HL-60 (cell line): ENCODE data around the gene COL9A1.
"Not testable (repeated sequence)": the region's sequence is repeated elsewhere in the genome, so short reads cannot be mapped to it uniquely, and the experiment has no call there.

ENCODE experiments used
- CTCF ChIP-seq: IDR thresholded peaks from one replicate; pipeline ENCODE4 v1.5.1; 2011; ENCODE audit warnings: low read length, control low read depth, inconsistent platforms; ENCODE audit not compliant: insufficient read depth
- GABPA ChIP-seq: IDR thresholded peaks from 2 replicates; pipeline ENCODE4 v1.6.1; 2012; ENCODE audit warnings: low read depth
- POLR2AphosphoS5 ChIP-seq: IDR thresholded peaks from 2 replicates; pipeline ENCODE4 v1.6.1; 2012; ENCODE audit warnings: low read depth
- REST ChIP-seq: IDR thresholded peaks from 2 replicates; pipeline ENCODE4 v1.6.1; 2012; ENCODE audit warnings: low read depth; ENCODE audit not compliant: insufficient replicate concordance

GRCh38 chr6:70308142-70308541 lies 5.3 kb upstream of the COL9A1 start:
- TF ChIP-seq CTCF, POLR2AphosphoS5, GABPA, REST: not testable (repeated sequence)
